ENCODE data around the gene C1orf232.

The C1orf232 gene

GRCh38 chr1:26168410-26169197 is at the start of gene C1orf232:
C1orf232 (minus strand) TSS chr1:26168963; CDS start chr1:26168499, 464 bp downstream.
- no peak for DNase-seq (ENCODE audit: low spot score)

DNA sequence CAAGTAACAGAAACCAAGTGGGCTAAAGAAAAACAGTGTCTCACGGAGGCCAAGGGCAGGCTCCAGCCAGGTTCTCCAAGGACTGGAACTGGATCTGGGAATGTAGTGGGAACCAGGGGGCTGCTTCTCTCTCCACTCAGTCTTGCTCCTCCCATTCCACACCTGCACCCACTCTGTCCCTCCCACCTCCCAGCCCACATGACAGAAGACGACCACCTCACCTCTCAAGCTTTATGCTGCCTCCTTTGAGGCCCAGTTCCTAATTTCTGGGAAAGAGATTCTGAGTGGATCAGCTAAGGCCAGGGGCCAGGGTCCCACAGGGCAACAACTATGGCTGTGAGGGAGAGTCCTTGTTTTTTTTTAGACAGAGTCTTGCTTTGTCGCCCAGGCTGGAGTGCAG is 46.5 kb upstream of the C1orf232 start:
- no peak for DNase-seq (ENCODE audit: low spot score)

DNA sequence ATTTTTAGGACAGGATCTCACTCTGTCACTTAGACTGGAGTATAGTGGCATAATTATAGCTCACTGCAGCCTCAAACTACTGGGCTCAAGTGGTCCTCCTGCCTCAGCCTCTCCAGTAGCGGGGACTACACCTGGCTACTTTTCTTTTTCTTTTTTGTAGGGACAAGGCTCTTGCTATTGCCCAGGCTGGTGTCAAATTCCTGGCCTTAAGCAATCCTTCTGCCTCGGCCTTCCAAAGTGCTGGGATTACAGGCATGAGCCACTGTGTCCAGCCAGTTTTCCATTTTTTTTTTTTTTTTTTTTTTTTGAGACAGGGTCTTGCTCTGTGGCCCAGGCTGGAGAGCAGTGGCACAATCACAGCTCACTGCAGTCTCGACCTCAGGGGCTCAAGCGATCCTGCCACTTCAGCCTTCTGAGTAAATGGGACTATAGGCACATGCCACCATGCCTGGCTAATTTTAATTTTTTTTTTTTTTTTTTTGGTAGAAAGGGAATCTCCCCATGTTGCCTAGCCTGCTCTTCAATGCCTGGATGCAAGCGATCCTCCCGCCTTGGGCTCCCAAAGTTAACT is 44.7 kb upstream of the C1orf232 start:
- no peak for DNase-seq (ENCODE audit: low spot score)

DNA sequence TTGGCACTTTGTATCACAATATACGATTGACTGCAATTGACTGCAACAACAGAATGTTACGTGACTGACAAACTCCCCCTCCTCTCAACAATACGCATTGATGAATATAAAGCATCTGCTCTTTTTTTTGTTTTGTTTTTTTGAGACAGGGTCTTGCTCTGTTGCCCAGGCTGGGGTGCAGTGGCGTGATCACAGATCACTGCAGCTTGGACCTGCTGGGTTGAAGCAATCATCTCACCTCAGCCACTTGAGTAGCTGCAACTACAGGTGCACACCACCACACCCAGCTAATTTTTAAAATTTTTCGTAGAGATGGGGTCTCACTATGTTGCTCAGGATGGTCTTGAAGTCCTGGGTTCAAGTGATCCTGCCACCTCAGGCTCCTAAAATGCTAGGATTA is 44.0 kb upstream of the C1orf232 start:
- DNase-seq (ENCODE audit: low spot score) = no peak

- DNase-seq (ENCODE audit: low spot score) = no peak
Observed at GRCh38 chr1:26210147-26210870, 41.5 kb upstream of the C1orf232 start.

DNA sequence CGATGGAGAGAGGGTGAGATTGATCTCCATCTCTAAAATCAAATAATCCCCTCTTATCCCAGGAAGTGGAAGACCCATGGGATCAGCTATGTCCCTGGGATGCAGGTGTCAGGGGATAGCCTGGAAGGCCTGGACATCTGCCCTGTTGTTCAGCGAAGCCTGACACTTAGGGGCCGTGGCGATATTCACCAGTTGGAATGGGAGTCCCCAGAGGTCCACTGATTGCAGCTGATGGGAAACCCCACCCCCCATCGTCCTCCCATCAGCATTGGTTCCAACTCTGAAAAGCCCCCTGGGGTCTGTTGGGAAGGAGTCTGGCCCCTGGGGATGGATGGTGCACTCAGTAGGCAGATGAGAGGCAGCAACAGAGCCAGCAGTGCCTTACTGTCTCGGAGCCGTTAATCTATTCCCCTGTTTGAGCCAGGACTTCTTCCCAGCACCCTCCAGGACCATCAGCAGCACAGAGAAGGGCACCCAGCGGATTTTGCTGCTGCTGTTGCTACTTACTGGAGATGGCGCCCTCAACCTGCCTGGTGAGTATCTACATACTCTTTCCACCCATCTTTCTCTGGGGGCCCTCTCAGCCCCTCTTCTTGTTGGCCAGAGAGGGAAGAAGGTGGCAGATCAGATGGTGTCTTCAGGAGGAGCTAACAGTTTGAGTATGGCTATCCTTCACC is 35.0 kb upstream of the C1orf232 start:
- no peak for DNase-seq (ENCODE audit: low spot score)

DNA sequence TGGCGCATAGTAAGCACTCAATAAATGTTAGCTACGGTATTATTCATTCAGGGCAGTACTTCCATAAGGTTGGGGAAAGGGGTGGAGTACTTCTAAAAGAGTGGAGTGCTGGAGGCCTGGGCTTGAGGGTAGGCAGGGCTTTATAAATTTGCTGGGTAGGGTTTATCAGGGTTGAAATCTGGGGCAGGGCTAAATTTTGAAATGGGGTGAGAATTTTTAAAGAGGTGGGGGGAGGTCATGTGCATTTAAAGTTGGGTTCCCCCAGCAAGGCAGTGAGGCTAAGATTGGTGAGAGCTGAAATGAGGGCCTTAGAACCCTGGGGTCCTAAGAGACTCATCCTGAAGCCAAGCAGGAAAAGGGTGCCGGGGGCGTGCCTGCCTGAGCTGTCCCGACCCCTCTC is 31.6 kb upstream of the C1orf232 start:
- no peak for DNase-seq (ENCODE audit: low spot score)

DNA sequence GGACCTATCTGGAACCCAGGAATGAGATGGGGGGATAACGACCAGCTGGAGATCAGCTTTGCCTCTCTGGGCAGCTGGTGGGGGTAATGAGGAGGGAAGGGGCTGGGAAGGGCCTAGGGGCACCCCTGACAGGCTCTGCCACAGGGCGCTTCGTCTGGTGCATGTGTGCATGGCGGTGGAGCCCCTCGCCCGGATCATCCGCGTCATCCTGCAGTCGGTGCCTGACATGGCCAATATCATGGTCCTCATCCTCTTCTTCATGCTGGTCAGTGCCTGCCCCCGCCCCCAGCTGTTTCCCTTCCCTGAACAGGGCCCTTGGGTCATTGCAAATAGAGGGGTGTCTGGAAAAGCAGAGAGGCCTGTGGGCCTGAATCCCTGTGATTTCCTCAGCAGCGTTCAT is 29.1 kb upstream of the C1orf232 start:
- DNase-seq (ENCODE audit: low spot score) = no peak

DNA sequence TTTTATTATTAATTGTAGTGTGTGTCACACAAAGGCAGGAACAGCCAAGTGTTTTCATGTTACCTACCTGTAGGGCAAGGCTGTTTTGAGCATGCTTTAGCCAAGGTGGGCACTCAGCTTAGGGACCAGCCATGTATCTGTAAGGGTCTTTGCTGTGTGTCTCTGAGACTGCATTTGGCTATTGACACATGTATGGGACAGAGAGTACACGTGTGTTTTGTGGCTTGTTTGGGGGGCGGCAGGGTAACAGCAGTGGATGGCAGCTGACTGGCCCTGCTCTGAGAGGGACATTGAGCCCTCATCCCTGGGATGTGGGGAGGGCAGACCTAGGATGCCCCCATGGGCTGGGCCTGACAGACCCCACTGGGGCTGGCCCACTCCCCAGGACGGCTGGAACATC is 28.5 kb upstream of the C1orf232 start:
- DNase-seq (ENCODE audit: low spot score) = no peak

DNA sequence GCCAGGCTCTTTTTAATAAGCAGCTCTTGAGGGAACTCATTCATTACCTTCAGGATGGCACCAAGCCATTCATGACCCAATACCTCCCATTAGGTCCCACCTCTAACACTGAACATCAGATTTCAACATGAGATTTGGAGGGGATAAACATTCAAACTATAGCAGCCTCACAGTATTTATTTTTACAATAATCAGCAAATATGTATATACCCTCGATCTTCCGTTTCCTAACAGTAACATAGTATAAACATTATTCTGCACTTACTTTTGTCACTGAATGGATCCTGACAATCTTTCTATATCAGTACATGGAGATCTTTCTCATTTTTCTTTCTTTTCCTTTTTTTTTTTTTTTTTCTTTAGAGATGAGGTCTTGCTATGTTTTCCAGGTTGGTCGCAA is 27.0 kb upstream of the C1orf232 start:
- no peak for DNase-seq (ENCODE audit: low spot score)

DNA sequence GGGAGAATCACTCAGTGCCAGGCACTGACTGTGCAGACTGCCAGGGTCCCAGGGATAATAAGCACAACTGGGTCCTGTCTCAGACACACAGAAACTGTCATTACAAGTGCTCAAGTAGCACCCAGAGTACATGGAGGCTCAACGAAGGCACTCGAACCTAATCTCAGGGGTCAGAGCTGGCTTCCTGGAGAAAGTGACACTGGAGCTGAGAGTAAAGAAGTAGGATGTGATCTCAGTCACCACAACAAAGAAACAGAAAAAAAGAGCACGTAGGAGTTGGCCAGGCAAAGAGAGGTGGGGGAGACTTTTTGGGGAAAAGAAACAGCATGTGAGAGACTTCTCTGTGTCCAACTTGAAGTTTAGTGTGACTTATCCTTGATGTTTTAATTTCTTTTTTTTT is 23.0 kb upstream of the C1orf232 start:
- DNase-seq (ENCODE audit: low spot score) = no peak

GRCh38 chr1:26190373-26190987 is 21.7 kb upstream of the C1orf232 start, which contains the start of gene CATSPER4:
CATSPER4 (plus strand) TSS chr1:26190602; CDS start chr1:26190628, 26 bp downstream.
- DNase-seq (ENCODE audit: low spot score) = no peak

- no peak for DNase-seq (ENCODE audit: low spot score)
Observed at GRCh38 chr1:26189751-26190275, 21.1 kb upstream of the C1orf232 start.

DNA sequence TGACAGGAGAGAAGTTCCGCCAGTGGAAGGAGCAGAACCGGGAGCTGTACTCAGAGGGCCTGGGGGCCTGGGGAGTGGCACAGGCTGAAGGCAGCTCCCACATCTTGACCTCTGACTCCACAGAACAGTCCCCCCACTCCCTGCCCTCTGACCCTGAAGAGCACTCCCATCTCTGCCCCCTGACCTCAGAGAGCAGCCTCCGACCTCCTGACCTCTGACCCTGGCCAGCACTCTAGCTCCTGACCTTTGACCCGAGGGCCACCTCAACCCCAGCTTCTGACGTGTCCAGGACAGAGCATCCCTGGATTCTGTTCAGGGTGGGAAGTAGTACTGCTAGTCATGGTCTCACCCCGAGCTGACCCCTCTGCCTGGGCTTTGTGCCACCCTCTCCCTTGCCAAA is 20.6 kb upstream of the C1orf232 start:
- no peak for DNase-seq (ENCODE audit: low spot score)

DNA sequence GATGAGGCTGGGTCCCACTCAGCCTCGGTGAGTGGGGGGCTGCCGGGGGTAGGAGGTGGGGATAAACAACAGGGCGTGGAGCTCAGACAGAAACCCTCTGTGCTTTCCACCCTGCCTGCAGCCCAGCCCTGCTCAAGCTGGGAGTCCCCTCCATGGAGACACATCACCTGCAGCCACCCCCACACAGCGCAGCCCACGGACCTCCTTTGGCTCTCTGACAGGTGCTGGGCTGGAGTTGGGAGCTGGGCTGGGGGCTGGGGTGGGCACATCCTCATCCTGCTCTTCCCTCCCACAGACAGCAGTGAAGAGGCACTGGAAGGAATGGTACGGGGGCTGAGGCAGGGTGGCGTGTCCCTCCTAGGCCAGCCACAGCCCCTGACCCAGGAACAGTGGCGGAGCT is 19.7 kb upstream of the C1orf232 start:
- DNase-seq (ENCODE audit: low spot score) = no peak

GRCh38 chr1:26187882-26188281 is 19.1 kb upstream of the C1orf232 start:
- DNase-seq (ENCODE audit: low spot score) = no peak

DNA sequence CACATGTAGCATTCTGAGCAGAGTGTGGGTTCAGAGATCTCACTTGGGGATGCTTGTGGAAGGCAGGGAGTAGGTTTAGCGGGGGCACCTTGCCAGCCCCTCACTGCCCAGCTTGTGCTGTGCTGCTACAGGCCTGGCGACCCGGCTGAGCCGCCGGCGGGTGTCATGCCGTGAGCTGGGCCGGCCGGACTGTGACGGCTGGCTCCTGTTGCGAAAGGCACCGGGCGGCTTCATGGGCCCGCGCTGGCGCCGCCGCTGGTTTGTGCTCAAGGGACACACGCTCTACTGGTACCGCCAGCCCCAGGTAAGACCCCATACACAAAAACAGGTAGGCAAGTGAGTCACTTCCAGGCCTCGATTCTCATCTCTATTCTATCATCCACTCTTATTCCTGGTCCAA is 16.1 kb upstream of the C1orf232 start:
- DNase-seq (ENCODE audit: low spot score) = no peak

DNA sequence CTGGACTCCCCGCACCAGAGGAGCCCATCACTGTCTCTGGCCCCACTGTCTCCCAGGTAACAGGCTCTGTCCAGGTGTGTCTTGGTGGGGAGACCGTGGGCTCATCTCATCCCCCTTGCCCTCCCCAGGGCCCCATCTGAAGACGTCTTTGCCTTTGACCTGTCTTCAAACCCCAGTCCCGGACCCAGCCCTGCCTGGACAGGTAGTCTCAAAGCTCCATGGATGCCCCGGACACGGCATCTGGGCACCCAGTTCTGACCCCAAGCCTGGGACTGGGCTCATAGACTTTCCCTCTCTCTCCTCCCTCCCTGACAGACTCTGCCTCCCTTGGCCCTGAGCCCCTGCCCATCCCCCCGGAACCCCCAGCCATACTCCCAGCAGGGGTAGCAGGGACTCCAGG is 15.3 kb upstream of the C1orf232 start:
- DNase-seq (ENCODE audit: low spot score) = no peak

- DNase-seq (ENCODE audit: low spot score) = no peak
Observed at GRCh38 chr1:26182383-26182696, 13.6 kb upstream of the C1orf232 start.

- no peak for DNase-seq (ENCODE audit: low spot score)
Observed at GRCh38 chr1:26181586-26182382, 13.0 kb upstream of the C1orf232 start.

- DNase-seq (ENCODE audit: low spot score) = no peak
Observed at GRCh38 chr1:26180010-26180506, 11.3 kb upstream of the C1orf232 start.
